ENCODE results near the gene UBE2E3.

The UBE2E3 gene

DNA sequence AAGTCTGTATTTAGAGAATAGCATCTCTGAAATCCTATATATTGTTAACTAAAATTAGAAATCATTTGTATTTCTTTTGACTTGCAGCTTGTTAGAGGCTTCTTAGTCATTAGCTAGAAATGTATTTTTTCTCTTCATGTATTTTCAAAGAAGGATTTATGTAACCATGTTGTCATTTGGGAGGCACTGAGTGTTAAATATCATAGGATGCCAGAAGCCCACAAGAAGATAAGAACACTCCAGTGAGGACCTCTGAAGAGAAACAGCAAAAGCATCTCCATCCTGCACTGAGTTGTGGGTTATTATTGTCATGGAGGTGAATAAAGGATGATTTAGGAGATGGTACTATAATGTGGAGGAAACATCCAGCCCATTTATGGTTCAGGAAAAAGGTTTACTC lies 93.5 kb downstream of the UBE2E3 start:
- Histone ChIP-seq H3F3A (ENCODE audit: insufficient read depth, low read length) (no peaks in the 10 kb centered on the region), H3K4me3 (ENCODE audit: low read depth, low read length, poor library complexity, severe bottlenecking) (no peak overlapping the region), H3K9ac (ENCODE audit: low read length) (no peak overlapping the region), H3K9me3 (ENCODE audit: low read length) (no peaks in the 10 kb centered on the region), H3K36me3 (ENCODE audit: insufficient read depth, low read length) (no peaks in the 10 kb centered on the region), H4K20me1 (ENCODE audit: insufficient read depth, low read length) (no peaks in the 10 kb centered on the region), H3K27me3 (ENCODE audit: insufficient read depth, low read length) (no peaks in the 10 kb centered on the region), H3K9me2 (ENCODE audit: low read depth, low read length) (no peaks in the 10 kb centered on the region), H3K4me1 (ENCODE audit: insufficient read depth, low read length, severe bottlenecking) (no peaks in the 10 kb centered on the region), H2AFZ (ENCODE audit: low read length) (no peak overlapping the region), H3K4me2 (ENCODE audit: low read length) (no peak overlapping the region), H3K27ac (ENCODE audit: low read depth, low read length, poor library complexity, severe bottlenecking) (no peak overlapping the region), H3K79me2 (ENCODE audit: insufficient read depth, low read length) (no peaks in the 10 kb centered on the region)
- no peak for TF ChIP-seq EZH2 (IDR thresholded peaks at IDR 0.05; ENCODE audit: borderline replicate concordance, low read length)
- TF ChIP-seq, protein P1, sequence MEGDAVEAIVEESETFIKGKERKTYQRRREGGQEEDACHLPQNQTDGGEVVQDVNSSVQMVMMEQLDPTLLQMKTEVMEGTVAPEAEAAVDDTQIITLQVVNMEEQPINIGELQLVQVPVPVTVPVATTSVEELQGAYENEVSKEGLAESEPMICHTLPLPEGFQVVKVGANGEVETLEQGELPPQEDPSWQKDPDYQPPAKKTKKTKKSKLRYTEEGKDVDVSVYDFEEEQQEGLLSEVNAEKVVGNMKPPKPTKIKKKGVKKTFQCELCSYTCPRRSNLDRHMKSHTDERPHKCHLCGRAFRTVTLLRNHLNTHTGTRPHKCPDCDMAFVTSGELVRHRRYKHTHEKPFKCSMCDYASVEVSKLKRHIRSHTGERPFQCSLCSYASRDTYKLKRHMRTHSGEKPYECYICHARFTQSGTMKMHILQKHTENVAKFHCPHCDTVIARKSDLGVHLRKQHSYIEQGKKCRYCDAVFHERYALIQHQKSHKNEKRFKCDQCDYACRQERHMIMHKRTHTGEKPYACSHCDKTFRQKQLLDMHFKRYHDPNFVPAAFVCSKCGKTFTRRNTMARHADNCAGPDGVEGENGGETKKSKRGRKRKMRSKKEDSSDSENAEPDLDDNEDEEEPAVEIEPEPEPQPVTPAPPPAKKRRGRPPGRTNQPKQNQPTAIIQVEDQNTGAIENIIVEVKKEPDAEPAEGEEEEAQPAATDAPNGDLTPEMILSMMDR (IDR thresholded peaks at IDR 0.05; ENCODE audit: low read length) = no peak

DNA sequence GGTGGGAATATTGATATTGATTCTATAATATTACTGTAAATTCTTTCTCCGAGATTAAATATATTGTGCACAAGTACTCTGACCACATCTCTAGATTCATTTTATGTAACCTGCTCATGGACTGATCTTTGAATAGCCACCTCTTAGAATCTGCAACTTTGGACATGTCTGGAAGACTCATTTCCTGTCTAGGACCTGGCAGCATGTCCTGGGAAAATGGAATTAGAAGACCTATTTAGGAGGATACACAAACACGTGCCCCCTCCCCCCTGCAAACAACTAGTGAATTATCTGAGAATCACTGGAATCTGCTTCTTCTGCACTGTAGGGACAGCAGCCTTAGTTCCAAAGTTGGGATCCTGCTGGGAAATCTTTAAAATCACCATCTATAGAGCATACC lies 94.1 kb downstream of the UBE2E3 start:
- no peaks in the 10 kb centered on the region for H3K27me3 ChIP-seq (ENCODE audit: insufficient read depth, low read length)
- no peak overlapping the region for H3K9ac ChIP-seq (ENCODE audit: low read length)
- no peak overlapping the region for H3K4me3 ChIP-seq (ENCODE audit: low read depth, low read length, poor library complexity, severe bottlenecking)
- H3K27ac ChIP-seq (ENCODE audit: low read depth, low read length, poor library complexity, severe bottlenecking) = no peak overlapping the region
- no peaks in the 10 kb centered on the region for H3K9me3 ChIP-seq (ENCODE audit: low read length)
- no peaks in the 10 kb centered on the region for H3K9me2 ChIP-seq (ENCODE audit: low read depth, low read length)
- no peaks in the 10 kb centered on the region for H3K36me3 ChIP-seq (ENCODE audit: insufficient read depth, low read length)
- no peak overlapping the region for H2AFZ ChIP-seq (ENCODE audit: low read length)
- H4K20me1 ChIP-seq (ENCODE audit: insufficient read depth, low read length) = no peaks in the 10 kb centered on the region
- no peaks in the 10 kb centered on the region for H3K4me1 ChIP-seq (ENCODE audit: insufficient read depth, low read length, severe bottlenecking)
- TF ChIP-seq EZH2 (IDR thresholded peaks at IDR 0.05; ENCODE audit: borderline replicate concordance, low read length) = no peak
- TF ChIP-seq, protein P1 (IDR thresholded peaks at IDR 0.05; ENCODE audit: low read length) = no peak
- H3K4me2 ChIP-seq (ENCODE audit: low read length) = no peak overlapping the region
- no peaks in the 10 kb centered on the region for H3K79me2 ChIP-seq (ENCODE audit: insufficient read depth, low read length)
- no peaks in the 10 kb centered on the region for H3F3A ChIP-seq (ENCODE audit: insufficient read depth, low read length)

DNA sequence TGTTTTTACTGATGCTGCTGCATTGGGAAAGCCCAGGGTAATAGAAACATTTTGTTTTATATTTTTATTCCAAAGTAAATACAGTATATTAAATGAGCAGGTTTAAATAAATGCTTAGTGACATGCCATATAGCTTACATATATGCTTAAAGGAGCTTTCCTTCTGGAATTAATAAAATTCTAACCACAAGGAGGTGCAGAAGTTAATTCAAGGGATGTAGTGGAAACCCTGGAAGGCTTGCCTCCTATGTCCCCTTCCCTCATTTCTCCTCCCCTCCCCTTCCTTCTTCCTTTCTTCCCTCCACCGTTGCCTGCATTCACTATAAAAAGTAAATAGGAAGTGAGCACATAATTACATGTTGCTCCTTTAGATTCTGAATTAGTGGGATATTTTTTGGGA lies 96.3 kb downstream of the UBE2E3 start:
- no peak overlapping the region for H3K4me3 ChIP-seq (ENCODE audit: low read depth, low read length, poor library complexity, severe bottlenecking)

More for the DNA sequence above, 96.3 kb downstream of the UBE2E3 start:
- TF ChIP-seq, protein P1 (IDR thresholded peaks at IDR 0.05; ENCODE audit: low read length) = no peak
- TF ChIP-seq EZH2 (IDR thresholded peaks at IDR 0.05; ENCODE audit: borderline replicate concordance, low read length) = no peak
- Histone ChIP-seq H3K9ac (ENCODE audit: low read length) (no peak overlapping the region), H2AFZ (ENCODE audit: low read length) (no peak overlapping the region), H3K9me3 (ENCODE audit: low read length) (no peaks in the 10 kb centered on the region), H4K20me1 (ENCODE audit: insufficient read depth, low read length) (no peaks in the 10 kb centered on the region), H3K27ac (ENCODE audit: low read depth, low read length, poor library complexity, severe bottlenecking) (no peak overlapping the region), H3K9me2 (ENCODE audit: low read depth, low read length) (no peaks in the 10 kb centered on the region), H3K4me1 (ENCODE audit: insufficient read depth, low read length, severe bottlenecking) (no peaks in the 10 kb centered on the region), H3F3A (ENCODE audit: insufficient read depth, low read length) (no peaks in the 10 kb centered on the region), H3K36me3 (ENCODE audit: insufficient read depth, low read length) (no peaks in the 10 kb centered on the region), H3K79me2 (ENCODE audit: insufficient read depth, low read length) (no peaks in the 10 kb centered on the region), H3K27me3 (ENCODE audit: insufficient read depth, low read length) (no peaks in the 10 kb centered on the region), H3K4me2 (ENCODE audit: low read length) (no peak overlapping the region)
